Activated B cell treated with CpG ODN at 0.5 μM for 24 hours (primary cell): ENCODE results near the gene TNFSF4. TPM values are rescaled to one million over a fixed set of nuclear protein-coding genes. Genes with fewer than 3 reads are reported as not detected.
A peak's percentile ranks its signal among the peaks of the same experiment; 100 is the strongest.

Experiments used
- ATAC-seq: fragments of 200-7000 bp; cut with Tn5 transposase; one replicate; pipeline ENCODE4 v1.10.0; 2021; ENCODE audit warnings: low read depth, mild to moderate bottlenecking, moderate library complexity
- CTCF ChIA-PET: fragments of 350-600 bp; sonication (Branson Sonifier 250); formaldehyde crosslinking; loops from one replicate; lab custom pipeline; 2021; ENCODE audit warnings: antibody characterized with exemption; lab: Charles Lee
- POLR2A ChIA-PET: fragments of 350-600 bp; sonication (Branson Sonifier 250); formaldehyde crosslinking; loops from one replicate; lab custom pipeline; 2021; ENCODE audit warnings: antibody characterized with exemption; lab: Charles Lee
- DNase-seq: peaks from one replicate; pipeline ENCODE4 v3.0.0; 2022
- H3K27ac Mint-ChIP-seq: one replicate; pipeline ENCODE4 v1.8.0; 2020; ENCODE audit warnings: mixed read lengths
- H3K27me3 Mint-ChIP-seq: one replicate; pipeline ENCODE4 v1.8.0; 2021; ENCODE audit warnings: mixed read lengths
- H3K36me3 Mint-ChIP-seq: one replicate; pipeline ENCODE4 v1.8.0; 2021; ENCODE audit warnings: low read depth, mixed read lengths
- H3K4me1 Mint-ChIP-seq: one replicate; pipeline ENCODE4 v1.8.0; 2021; ENCODE audit warnings: mixed read lengths
- H3K4me3 Mint-ChIP-seq: one replicate; pipeline ENCODE4 v1.8.0; 2020; ENCODE audit warnings: mild to moderate bottlenecking, mixed read lengths
- H3K9me3 Mint-ChIP-seq: one replicate; pipeline ENCODE4 v1.8.0; 2020; ENCODE audit warnings: mixed read lengths
- intact Hi-C: fragments of 100-400 bp; cut with micrococcal nuclease; formaldehyde crosslinking; loops from one replicate; pipeline ENCODE4 v1.15.1; 2024
- total RNA-seq: library from RNA; stranded (reverse); gene quantifications from 2 replicates; pipeline ENCODE4 v1.2.3, GENCODE V29; 2022
- TF ChIP-seq, protein P1 (sequence below): fragments of 200-600 bp; IDR thresholded peaks from one replicate; pipeline ENCODE4 v1.8.0; 2022; ENCODE audit warnings: antibody characterized with exemption, mild to moderate bottlenecking

Gene TNFSF4
- total RNA-seq, 1 donor from 2014 or later: 8.6 TPM

DNA sequence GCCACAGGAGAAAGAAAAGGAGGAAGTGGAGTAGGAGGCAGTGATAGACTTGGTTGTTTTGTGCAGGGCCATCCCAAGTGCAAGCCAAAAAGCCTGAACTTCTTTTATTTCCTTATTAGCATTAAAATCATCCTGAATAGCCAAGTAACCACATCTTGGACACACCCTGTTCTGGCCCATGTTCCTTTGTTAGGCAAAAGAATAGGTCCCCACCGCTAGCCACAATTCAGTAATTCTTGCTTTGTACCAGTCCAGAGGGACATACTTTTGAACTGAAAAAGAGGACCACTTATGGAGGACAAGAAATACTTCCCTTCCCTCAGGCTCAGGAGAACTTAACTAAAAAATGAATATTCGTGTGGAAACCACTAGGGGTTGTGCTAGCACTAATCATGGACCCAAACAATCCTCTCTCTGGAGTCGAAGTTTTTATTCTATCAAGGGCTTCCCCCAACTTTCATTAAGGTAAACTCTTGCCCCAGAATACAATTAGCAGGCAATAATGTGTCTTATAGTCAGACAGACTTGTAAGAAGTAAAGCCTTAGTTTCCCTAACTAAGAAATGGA, 19.4 kb downstream of the TNFSF4 start:
- no peak for DNase-seq
- ChIA-PET POLR2A (no interaction called here), CTCF (no interaction called here)
- Mint-ChIP-seq H3K4me1 (peaks cover 15% of the 10 kb centered on the region), H3K27ac (no peak overlapping the region), H3K27me3 (no peaks in the 10 kb centered on the region), H3K9me3 (no peaks in the 10 kb centered on the region), H3K36me3 (peaks cover 14% of the 10 kb centered on the region), H3K4me3 (no peak overlapping the region)
- ATAC-seq: no peak
- TF ChIP-seq, protein P1, sequence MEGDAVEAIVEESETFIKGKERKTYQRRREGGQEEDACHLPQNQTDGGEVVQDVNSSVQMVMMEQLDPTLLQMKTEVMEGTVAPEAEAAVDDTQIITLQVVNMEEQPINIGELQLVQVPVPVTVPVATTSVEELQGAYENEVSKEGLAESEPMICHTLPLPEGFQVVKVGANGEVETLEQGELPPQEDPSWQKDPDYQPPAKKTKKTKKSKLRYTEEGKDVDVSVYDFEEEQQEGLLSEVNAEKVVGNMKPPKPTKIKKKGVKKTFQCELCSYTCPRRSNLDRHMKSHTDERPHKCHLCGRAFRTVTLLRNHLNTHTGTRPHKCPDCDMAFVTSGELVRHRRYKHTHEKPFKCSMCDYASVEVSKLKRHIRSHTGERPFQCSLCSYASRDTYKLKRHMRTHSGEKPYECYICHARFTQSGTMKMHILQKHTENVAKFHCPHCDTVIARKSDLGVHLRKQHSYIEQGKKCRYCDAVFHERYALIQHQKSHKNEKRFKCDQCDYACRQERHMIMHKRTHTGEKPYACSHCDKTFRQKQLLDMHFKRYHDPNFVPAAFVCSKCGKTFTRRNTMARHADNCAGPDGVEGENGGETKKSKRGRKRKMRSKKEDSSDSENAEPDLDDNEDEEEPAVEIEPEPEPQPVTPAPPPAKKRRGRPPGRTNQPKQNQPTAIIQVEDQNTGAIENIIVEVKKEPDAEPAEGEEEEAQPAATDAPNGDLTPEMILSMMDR: no peak
- intact Hi-C loops: no loop called here

DNA sequence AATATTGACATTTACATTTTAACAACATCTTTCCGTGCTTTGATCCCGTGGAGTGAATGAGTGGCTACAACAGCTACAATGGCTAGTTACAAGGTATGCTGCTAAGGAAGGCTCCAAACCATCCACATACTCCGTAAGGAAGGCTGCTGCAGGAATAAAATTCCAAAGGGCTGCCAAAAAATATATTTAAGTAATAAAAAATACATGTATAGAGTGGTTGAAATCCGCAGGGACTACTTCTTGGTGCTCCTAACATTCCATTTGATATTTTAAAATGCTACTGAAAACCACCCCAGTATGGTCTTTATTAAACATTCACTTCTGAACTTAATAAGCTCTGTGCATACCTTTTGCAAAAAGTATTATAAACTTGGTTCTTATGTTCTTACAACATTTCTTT, 25.3 kb downstream of the TNFSF4 start:
- no peak for ATAC-seq
- no peaks in the 10 kb centered on the region for H3K4me1 Mint-ChIP-seq
- POLR2A ChIA-PET: no interaction called here
- H3K27me3 Mint-ChIP-seq: no peaks in the 10 kb centered on the region
- H3K27ac Mint-ChIP-seq: no peak overlapping the region
- peaks cover 14% of the 10 kb centered on the region for H3K36me3 Mint-ChIP-seq
- TF ChIP-seq, protein P1: no peak
- DNase-seq: no peak
- H3K4me3 Mint-ChIP-seq: no peak overlapping the region
- CTCF ChIA-PET: no interaction called here
- H3K9me3 Mint-ChIP-seq: peaks cover 6% of the 10 kb centered on the region
- intact Hi-C loops: no loop called here

DNA sequence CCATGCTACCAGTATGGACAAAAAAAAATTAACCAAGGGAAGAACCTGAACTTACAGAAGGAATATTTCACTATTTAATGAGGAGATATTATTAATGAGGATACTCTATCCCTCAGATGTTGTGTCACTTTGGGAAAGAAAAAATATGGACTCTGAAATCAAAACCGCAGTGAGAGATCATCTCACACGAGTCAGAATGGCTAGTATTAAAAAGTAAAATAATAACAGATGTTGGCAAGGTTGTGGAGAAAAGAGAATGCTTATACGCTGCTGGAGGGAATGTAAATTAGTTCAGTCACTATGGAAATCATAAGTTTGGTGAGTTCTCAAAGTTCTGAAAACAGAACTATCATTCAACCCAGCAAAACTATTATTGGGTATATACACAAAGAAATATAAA, 30.9 kb downstream of the TNFSF4 start:
- CTCF ChIA-PET: no interaction called here
- intact Hi-C loops: no loop called here
- Mint-ChIP-seq H3K36me3 (peaks cover 7% of the 10 kb centered on the region), H3K4me3 (no peak overlapping the region), H3K4me1 (peaks cover 12% of the 10 kb centered on the region), H3K9me3 (peaks cover 21% of the 10 kb centered on the region), H3K27ac (no peak overlapping the region), H3K27me3 (no peaks in the 10 kb centered on the region)
- POLR2A ChIA-PET: interaction anchor here (0.6 kb wide), 1 partner anchor 74 kb away, joined by 3 read pairs; no protein-coding TSS in a partner anchor
- no peak for DNase-seq
- ATAC-seq: no peak
- TF ChIP-seq, protein P1: no peak

DNA sequence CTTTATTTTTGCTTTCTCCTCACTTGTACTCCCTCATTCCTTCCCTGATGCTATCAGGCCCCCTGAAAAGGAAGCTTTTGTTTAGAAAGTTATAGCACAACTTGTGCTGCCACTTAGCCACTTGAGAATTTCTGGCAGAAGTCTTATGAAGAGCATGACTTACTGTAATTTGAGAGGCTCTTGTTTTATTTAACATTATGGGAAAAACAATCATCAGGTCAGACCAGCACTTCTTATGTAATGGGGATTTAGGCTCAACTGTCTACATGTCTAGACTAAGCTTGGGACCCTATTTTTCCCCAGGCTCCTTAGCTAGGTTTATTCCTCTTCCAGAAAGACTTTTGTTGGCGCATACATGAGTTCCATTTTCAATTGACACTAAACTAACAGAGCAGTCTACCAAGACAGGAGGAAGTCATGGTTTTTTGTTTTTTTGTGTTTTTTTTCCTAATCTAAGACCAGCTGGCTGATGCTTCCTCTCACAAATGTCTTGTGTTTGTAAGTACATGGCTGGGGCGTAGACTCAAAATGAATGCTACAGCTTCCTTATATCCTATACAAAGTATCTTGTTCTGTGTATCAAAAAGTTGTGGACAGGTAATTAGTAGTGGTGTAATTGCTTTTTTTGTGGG, 31.5 kb downstream of the TNFSF4 start:
- DNase-seq (no peak), ATAC-seq (no peak)
- peaks cover 27% of the 10 kb centered on the region for H3K9me3 Mint-ChIP-seq
- TF ChIP-seq, protein P1: no peak
- no peak overlapping the region for H3K4me3 Mint-ChIP-seq
- H3K27ac Mint-ChIP-seq: peak overlapping the region; percentile 4
- ChIA-PET CTCF (no interaction called here), POLR2A (no interaction called here)
- intact Hi-C loops: no loop called here
- peaks cover 11% of the 10 kb centered on the region for H3K36me3 Mint-ChIP-seq
- no peaks in the 10 kb centered on the region for H3K27me3 Mint-ChIP-seq
- peaks cover 12% of the 10 kb centered on the region for H3K4me1 Mint-ChIP-seq

DNA sequence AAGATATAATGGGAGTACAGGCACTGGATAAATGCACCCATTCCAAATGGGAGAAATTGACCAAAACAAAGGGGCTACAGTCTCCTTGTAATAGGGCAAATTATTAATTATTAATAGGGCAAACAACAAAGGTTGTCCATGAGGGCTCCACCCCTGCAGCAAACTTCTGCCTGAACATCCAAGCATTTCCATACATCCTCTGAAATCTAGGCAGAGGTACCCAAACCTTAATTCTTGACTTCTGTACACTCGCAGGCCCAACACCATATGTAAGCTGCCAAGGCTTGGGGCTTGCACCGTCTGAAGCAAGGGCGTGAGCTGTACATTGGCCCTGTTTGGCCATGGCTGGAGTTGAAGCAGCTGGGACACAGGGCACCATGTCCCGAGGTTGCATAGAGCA, 33.7 kb downstream of the TNFSF4 start:
- DNase-seq: no peak
- H3K36me3 Mint-ChIP-seq: peaks cover 9% of the 10 kb centered on the region
- TF ChIP-seq, protein P1: no peak
- ATAC-seq: no peak
- peaks cover 12% of the 10 kb centered on the region for H3K4me1 Mint-ChIP-seq
- intact Hi-C loops: no loop called here
- peaks cover 27% of the 10 kb centered on the region for H3K9me3 Mint-ChIP-seq
- H3K4me3 Mint-ChIP-seq: no peak overlapping the region
- POLR2A ChIA-PET: no interaction called here
- no peaks in the 10 kb centered on the region for H3K27me3 Mint-ChIP-seq
- H3K27ac Mint-ChIP-seq: no peak overlapping the region
- CTCF ChIA-PET: no interaction called here
